HepG2 (cell line): ENCODE data around the gene PPP1R9A. TPM values are rescaled to one million over a fixed set of nuclear protein-coding genes. Genes with fewer than 3 reads are reported as not detected.

Source experiments
- CEBPB ChIP-seq: IDR thresholded peaks from 2 replicates; pipeline ENCODE4 v1.6.1; 2011; ENCODE audit warnings: low read depth, low read length, improper control_type of control experiment, borderline replicate concordance
- NFE2L1 ChIP-seq: sonication (generic); formaldehyde crosslinking; IDR thresholded peaks from 2 replicates; pipeline ENCODE4 v1.4.0; 2020; ENCODE audit warnings: missing genetic modification reagents, mild to moderate bottlenecking, borderline replicate concordance
- PRDM4 ChIP-seq: sonication (generic); formaldehyde crosslinking; IDR thresholded peaks from 2 replicates; pipeline ENCODE4 v1.9.0; 2021; ENCODE audit warnings: missing genetic modification reagents, borderline replicate concordance
- STAT6 ChIP-seq: sonication (generic); formaldehyde crosslinking; IDR thresholded peaks from 2 replicates; pipeline ENCODE4 v1.4.0; 2020; ENCODE audit warnings: missing genetic modification reagents, mild to moderate bottlenecking, borderline replicate concordance
- TAF15 ChIP-seq: fragments of 200-400 bp; formaldehyde crosslinking; IDR thresholded peaks from one replicate; pipeline ENCODE4 v1.6.1; 2018; ENCODE audit warnings: mild to moderate bottlenecking, low read depth, low read length; ENCODE audit not compliant: poor library complexity, severe bottlenecking
- TIGD3 ChIP-seq: sonication (generic); formaldehyde crosslinking; IDR thresholded peaks from 2 replicates; pipeline ENCODE4 v1.5.1; 2020; ENCODE audit warnings: mild to moderate bottlenecking, missing genetic modification reagents, borderline replicate concordance
- ZNF264 ChIP-seq: sonication (generic); formaldehyde crosslinking; IDR thresholded peaks from 2 replicates; pipeline ENCODE4 v1.4.0; 2020; ENCODE audit warnings: missing genetic modification reagents
- ZNF646 ChIP-seq: sonication (generic); formaldehyde crosslinking; IDR thresholded peaks from 2 replicates; pipeline ENCODE4 v1.9.0; 2021; ENCODE audit warnings: mild to moderate bottlenecking, missing genetic modification reagents
- ZNF724P ChIP-seq: sonication (generic); formaldehyde crosslinking; IDR thresholded peaks from 2 replicates; pipeline ENCODE4 v1.8.0; 2022; ENCODE audit warnings: missing genetic modification reagents, borderline replicate concordance
- ZNF749 ChIP-seq: sonication (generic); formaldehyde crosslinking; IDR thresholded peaks from 2 replicates; pipeline ENCODE4 v1.8.0; 2022; ENCODE audit warnings: mild to moderate bottlenecking, missing genetic modification reagents, moderate library complexity, borderline replicate concordance
- ZUFSP ChIP-seq: sonication (generic); formaldehyde crosslinking; IDR thresholded peaks from 2 replicates; pipeline ENCODE4 v1.9.0; 2021; ENCODE audit warnings: missing genetic modification reagents, mild to moderate bottlenecking, borderline replicate concordance
- polyA plus RNA-seq, 8 experiments: library from polyadenylated mRNA; depleted of rRNA in 3 of 8; stranded (reverse) in 7 of 8; unstranded in 1 of 8; fragments of >200 nt; fragmentation: Illumina TruSeq in 4 of 8; extraction: Trizol in 4 of 8; gene quantifications; 2 replicates each; pipeline versions ENCODE4 v1.2.1 to v1.2.3, GENCODE V29; 2011 to 2016; ENCODE audit warnings: low read depth in 4 of 8, missing spikeins in 1 of 8, mixed read lengths in 1 of 8; ENCODE audit not compliant: insufficient read depth in 1 of 8
- total RNA-seq, 5 experiments: library from RNA; depleted of rRNA; stranded (reverse); fragments of >200 nt; fragmentation: Illumina TruSeq; extraction: Trizol; gene quantifications; 2 replicates each; pipeline ENCODE4 v1.2.3, GENCODE V29; 2016; ENCODE audit warnings: low read depth in 1 of 5

The PPP1R9A gene
- total and polyA plus RNA-seq, 2 of the 13 experiments (the other 11 are each of a cell fraction or from before 2014, with no cell fraction given), result 11.4 to 31.9 TPM

- TF ChIP-seq STAT6 (CRISPR knock-in tag) (no peak), ZNF724P (CRISPR knock-in tag) (no peak), ZNF749 (CRISPR knock-in tag) (no peak; the same call in 1 of the 2 replicates), ZUFSP (CRISPR knock-in tag) (no peak), TIGD3 (CRISPR knock-in tag) (no peak), ZNF264 (CRISPR knock-in tag) (no peak; the same call in 1 of the 2 replicates), TAF15 (no peak), CEBPB (no peak), NFE2L1 (CRISPR knock-in tag) (no peak), ZNF646 (no peak), PRDM4 (CRISPR knock-in tag) (no peak)
Measured at GRCh38 chr7:94907026-94907810, at the start of gene PPP1R9A (continued).
